Parathyroid adenoma (tissue), 2 donors: ENCODE measurements around the gene FYN.

Source experiments
- H2AFZ ChIP-seq: fragments of 300-600 bp; sonication (generic); one replicate; pipeline ENCODE4 v1.7.0; 2017; ENCODE audit warnings: antibody characterized with exemption, mild to moderate bottlenecking
- H3K27ac ChIP-seq: fragments of 300-600 bp; sonication (generic); one replicate; pipeline ENCODE4 v1.7.0; 2017
- H3K27me3 ChIP-seq: fragments of 300-600 bp; sonication (generic); one replicate; pipeline ENCODE4 v1.7.0; 2017; ENCODE audit warnings: low read length; ENCODE audit not compliant: control insufficient read depth, insufficient read depth
- H3K36me3 ChIP-seq: fragments of 300-600 bp; sonication (generic); one replicate; pipeline ENCODE4 v1.7.0; 2017; ENCODE audit warnings: low read length; ENCODE audit not compliant: control insufficient read depth, insufficient read depth
- H3K4me1 ChIP-seq: fragments of 300-600 bp; sonication (generic); one replicate; pipeline ENCODE4 v1.7.0; 2017; ENCODE audit warnings: control low read depth
- H3K4me2 ChIP-seq: fragments of 300-600 bp; sonication (generic); one replicate; pipeline ENCODE4 v1.7.0; 2017; ENCODE audit warnings: low read length
- H3K4me3 ChIP-seq: fragments of 300-600 bp; sonication (generic); one replicate; pipeline ENCODE4 v1.7.0; 2017; ENCODE audit warnings: low read depth, low read length
- H3K79me2 ChIP-seq: fragments of 300-600 bp; sonication (generic); one replicate; pipeline ENCODE4 v1.7.0; 2017; ENCODE audit warnings: control low read depth
- H3K9ac ChIP-seq: fragments of 300-600 bp; sonication (generic); one replicate; pipeline ENCODE4 v1.7.0; 2017; ENCODE audit warnings: mild to moderate bottlenecking
- H3K9me3 ChIP-seq: fragments of 300-600 bp; sonication (generic); one replicate; pipeline ENCODE4 v1.7.0; 2017; ENCODE audit warnings: low read length; ENCODE audit not compliant: control insufficient read depth
- TF ChIP-seq, protein P1 (sequence below): fragments of 300-600 bp; sonication (generic); IDR thresholded peaks from one replicate; pipeline ENCODE4 v1.7.0; 2017; ENCODE audit warnings: antibody characterized with exemption, mild to moderate bottlenecking
- donor health status: primary hyperparathyroidism.

Gene FYN

DNA sequence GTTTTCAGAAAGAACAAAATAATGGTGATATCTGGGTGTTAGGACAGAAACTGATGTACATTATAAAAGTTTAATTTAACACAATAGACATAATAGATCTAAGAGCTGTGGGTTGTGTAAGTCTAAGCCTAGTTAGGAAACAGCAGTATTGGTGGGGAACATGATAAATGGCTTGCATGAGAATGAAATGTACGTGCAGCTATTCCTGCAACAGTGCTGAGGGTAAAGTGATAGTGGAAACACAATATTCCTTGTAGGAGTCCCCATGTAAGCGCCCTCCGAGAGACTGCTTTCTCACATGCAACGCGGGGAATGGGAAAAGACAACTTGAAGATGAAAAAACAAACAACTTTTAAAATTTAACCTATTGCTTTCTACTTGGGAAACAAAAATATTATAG lies 171.0 kb downstream of the FYN start:
- no peak overlapping the region for H3K27ac ChIP-seq
- H2AFZ ChIP-seq: no peak overlapping the region
- H3K79me2 ChIP-seq: no peaks in the 10 kb centered on the region
- no peak overlapping the region for H3K4me3 ChIP-seq
- TF ChIP-seq, protein P1, sequence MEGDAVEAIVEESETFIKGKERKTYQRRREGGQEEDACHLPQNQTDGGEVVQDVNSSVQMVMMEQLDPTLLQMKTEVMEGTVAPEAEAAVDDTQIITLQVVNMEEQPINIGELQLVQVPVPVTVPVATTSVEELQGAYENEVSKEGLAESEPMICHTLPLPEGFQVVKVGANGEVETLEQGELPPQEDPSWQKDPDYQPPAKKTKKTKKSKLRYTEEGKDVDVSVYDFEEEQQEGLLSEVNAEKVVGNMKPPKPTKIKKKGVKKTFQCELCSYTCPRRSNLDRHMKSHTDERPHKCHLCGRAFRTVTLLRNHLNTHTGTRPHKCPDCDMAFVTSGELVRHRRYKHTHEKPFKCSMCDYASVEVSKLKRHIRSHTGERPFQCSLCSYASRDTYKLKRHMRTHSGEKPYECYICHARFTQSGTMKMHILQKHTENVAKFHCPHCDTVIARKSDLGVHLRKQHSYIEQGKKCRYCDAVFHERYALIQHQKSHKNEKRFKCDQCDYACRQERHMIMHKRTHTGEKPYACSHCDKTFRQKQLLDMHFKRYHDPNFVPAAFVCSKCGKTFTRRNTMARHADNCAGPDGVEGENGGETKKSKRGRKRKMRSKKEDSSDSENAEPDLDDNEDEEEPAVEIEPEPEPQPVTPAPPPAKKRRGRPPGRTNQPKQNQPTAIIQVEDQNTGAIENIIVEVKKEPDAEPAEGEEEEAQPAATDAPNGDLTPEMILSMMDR: no peak
- H3K27me3 ChIP-seq: no peaks in the 10 kb centered on the region
- no peak overlapping the region for H3K4me2 ChIP-seq
- no peaks in the 10 kb centered on the region for H3K4me1 ChIP-seq
- no peaks in the 10 kb centered on the region for H3K36me3 ChIP-seq
- no peak overlapping the region for H3K9ac ChIP-seq
- H3K9me3 ChIP-seq: no peaks in the 10 kb centered on the region

DNA sequence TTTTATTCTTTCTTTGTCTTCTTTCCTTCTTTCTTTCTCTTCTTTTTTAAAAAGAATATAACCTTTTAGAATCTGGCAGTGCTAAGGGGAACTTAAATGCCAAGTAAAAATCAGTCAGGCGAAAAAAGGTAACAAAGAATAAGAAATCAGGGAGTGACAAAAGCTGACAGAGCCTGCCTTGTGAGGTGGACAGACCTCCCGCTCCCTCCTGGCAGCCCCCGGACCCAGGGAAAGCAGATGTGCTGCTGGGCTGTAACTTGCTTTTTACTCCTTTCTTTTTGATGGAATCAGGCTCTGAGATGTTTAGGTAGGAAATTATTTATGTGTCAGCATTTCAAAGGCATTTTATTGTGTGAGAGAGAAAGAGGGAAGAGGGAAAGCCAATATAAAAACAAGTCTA lies 172.1 kb downstream of the FYN start:
- no peaks in the 10 kb centered on the region for H3K9me3 ChIP-seq
- no peaks in the 10 kb centered on the region for H3K36me3 ChIP-seq
- H3K27ac ChIP-seq: no peak overlapping the region
- H3K4me2 ChIP-seq: no peak overlapping the region
- no peaks in the 10 kb centered on the region for H3K4me1 ChIP-seq
- no peaks in the 10 kb centered on the region for H3K79me2 ChIP-seq
- no peak overlapping the region for H3K4me3 ChIP-seq
- H2AFZ ChIP-seq: no peak overlapping the region
- TF ChIP-seq, protein P1: no peak
- no peaks in the 10 kb centered on the region for H3K27me3 ChIP-seq
- no peak overlapping the region for H3K9ac ChIP-seq

DNA sequence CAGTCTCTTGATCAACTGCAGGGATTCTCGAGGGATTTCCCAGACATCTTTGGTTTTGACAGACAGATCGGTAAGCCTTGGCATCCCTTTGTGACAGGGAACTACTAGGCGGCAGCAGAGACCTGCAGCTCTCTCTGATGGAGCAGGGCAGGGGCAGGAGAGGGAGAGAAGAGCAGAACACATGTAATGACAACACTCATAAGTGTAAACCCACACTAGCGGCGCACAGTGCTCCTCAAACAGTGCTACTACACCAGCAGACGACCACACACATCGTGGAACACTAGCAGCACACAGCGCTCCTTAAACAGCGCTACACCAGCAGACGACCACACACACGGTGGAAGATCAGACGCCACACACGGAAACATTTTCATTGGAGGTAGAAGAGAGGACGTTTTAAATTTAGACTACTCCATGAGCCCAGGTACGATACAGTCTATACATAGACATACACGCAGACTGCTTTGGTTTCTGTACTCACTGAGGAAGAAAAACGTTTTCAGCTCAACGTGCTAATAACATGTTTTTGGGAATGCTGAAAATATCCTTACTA lies 173.0 kb downstream of the FYN start:
- no peaks in the 10 kb centered on the region for H3K4me1 ChIP-seq
- no peak overlapping the region for H3K9ac ChIP-seq
- H3K79me2 ChIP-seq: no peaks in the 10 kb centered on the region
- TF ChIP-seq, protein P1: no peak
- H3K4me2 ChIP-seq: no peak overlapping the region
- H3K9me3 ChIP-seq: no peaks in the 10 kb centered on the region
- no peak overlapping the region for H3K27ac ChIP-seq
- no peak overlapping the region for H3K4me3 ChIP-seq
- no peaks in the 10 kb centered on the region for H3K36me3 ChIP-seq
- no peak overlapping the region for H2AFZ ChIP-seq
- H3K27me3 ChIP-seq: no peaks in the 10 kb centered on the region

DNA sequence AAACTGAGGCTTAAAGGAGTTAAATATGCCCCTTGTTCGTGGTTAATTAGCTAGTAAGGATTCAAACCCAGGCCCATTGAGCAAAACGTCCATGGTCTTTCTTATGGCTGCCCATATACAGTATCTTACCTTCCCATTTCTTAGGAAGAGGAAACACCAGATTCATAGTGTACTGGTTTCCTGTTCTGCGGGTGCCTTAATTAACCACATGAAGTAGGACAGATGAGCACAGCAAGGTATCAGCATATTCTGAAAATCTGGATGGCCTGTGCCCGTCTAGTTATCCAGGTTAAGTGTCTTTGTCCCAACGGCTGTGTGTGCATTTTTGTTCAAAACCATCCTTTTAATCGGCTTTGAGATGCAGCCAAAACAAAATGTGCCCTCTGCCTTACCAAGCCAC lies 174.1 kb downstream of the FYN start:
- no peak overlapping the region for H3K4me3 ChIP-seq
- H3K79me2 ChIP-seq: no peaks in the 10 kb centered on the region
- H3K9me3 ChIP-seq: no peaks in the 10 kb centered on the region
- H3K9ac ChIP-seq: no peak overlapping the region
- H3K4me2 ChIP-seq: no peak overlapping the region
- no peaks in the 10 kb centered on the region for H3K4me1 ChIP-seq
- no peak overlapping the region for H2AFZ ChIP-seq
- H3K27me3 ChIP-seq: no peaks in the 10 kb centered on the region
- H3K36me3 ChIP-seq: no peaks in the 10 kb centered on the region
- TF ChIP-seq, protein P1: no peak
- H3K27ac ChIP-seq: no peak overlapping the region

DNA sequence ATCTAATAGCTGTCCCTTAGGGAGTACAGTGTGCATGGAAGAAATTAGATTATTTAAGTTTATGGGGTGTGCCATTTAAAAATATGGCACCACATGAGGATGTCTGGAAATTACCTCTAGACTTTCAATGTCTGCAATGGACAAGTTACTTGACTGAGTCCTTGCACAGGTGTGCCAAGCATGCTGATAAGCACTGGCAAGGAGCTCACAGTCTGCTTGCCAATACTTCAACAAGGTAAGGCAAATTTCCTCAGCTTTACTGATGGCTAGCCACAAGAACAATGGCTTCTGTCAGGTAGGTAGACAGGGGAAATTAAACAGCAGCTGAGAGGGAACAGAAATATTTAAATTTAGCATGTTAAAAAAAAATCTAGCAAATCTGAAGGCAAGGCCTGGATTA lies 176.4 kb downstream of the FYN start:
- no peak overlapping the region for H2AFZ ChIP-seq

More for the DNA sequence above, 176.4 kb downstream of the FYN start:
- no peak overlapping the region for H3K4me3 ChIP-seq
- H3K4me1 ChIP-seq: peaks cover 10% of the 10 kb centered on the region
- no peaks in the 10 kb centered on the region for H3K27me3 ChIP-seq
- TF ChIP-seq, protein P1: no peak
- H3K9me3 ChIP-seq: no peaks in the 10 kb centered on the region
- H3K4me2 ChIP-seq: no peak overlapping the region
- H3K36me3 ChIP-seq: no peaks in the 10 kb centered on the region
- H3K9ac ChIP-seq: no peak overlapping the region
- H3K79me2 ChIP-seq: no peaks in the 10 kb centered on the region
- H3K27ac ChIP-seq: no peak overlapping the region
